Suprapubic skin (tissue), 4 donors: ENCODE data around the gene CITED2.

Source experiments
- EP300 ChIP-seq: sonication (generic); formaldehyde crosslinking; IDR thresholded peaks from one replicate; pipeline ENCODE4 v1.6.1; 2017; ENCODE audit warnings: antibody characterized with exemption
- POLR2AphosphoS5 ChIP-seq, 3 donors: sonication (generic); formaldehyde crosslinking; IDR thresholded peaks; one replicate each; pipeline ENCODE4 v1.6.1; 2017; ENCODE audit warnings: antibody characterized with exemption in 3 of 3
- TF ChIP-seq, protein P1 (sequence below), 2 donors: fragments of 200-600 bp in 1 of 2; fragments of 450-650 bp in 1 of 2; sonication (generic) in 1 of 2; IDR thresholded peaks; one replicate each; pipeline ENCODE4 v1.5.1; 2016 to 2019; ENCODE audit warnings: antibody characterized with exemption in 2 of 2, mild to moderate bottlenecking in 1 of 2, moderate library complexity in 1 of 2

DNA sequence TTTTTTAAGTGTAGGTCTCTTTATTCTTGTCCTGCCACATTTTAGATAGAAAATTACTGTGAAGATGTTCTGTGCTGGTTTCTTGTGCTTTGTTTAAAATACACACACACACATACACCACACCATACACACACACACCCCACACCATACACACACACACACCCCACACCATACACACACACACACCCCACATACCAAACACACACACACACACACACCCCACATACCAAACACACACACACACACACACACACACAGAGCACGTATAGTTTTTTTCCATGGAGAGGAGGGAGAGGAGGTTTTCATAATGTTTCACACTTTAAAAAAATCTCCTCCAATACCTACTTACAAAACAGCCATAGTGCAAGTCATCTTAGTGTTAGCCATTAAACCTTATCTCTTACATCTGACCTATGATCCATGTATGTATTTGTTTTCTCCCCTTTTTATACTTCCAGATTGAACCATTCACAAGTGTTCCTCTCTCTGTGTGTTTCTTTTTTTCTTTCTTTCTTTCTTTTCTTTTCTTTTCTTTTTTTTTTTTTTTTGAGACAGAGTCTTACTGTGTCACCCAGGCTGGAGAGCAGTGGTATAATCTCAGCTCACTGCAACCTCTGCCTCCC, 19.7 kb upstream of the CITED2 start:
- TF ChIP-seq, protein P1, sequence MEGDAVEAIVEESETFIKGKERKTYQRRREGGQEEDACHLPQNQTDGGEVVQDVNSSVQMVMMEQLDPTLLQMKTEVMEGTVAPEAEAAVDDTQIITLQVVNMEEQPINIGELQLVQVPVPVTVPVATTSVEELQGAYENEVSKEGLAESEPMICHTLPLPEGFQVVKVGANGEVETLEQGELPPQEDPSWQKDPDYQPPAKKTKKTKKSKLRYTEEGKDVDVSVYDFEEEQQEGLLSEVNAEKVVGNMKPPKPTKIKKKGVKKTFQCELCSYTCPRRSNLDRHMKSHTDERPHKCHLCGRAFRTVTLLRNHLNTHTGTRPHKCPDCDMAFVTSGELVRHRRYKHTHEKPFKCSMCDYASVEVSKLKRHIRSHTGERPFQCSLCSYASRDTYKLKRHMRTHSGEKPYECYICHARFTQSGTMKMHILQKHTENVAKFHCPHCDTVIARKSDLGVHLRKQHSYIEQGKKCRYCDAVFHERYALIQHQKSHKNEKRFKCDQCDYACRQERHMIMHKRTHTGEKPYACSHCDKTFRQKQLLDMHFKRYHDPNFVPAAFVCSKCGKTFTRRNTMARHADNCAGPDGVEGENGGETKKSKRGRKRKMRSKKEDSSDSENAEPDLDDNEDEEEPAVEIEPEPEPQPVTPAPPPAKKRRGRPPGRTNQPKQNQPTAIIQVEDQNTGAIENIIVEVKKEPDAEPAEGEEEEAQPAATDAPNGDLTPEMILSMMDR (IDR thresholded peaks at IDR 0.05) = no peak
- TF ChIP-seq POLR2AphosphoS5 (IDR thresholded peaks at IDR 0.05) = no peak
- TF ChIP-seq EP300 = no peak
